Measurements from ENCODE around the gene LAMC1. TPM values are rescaled to one million over a fixed set of nuclear protein-coding genes. Genes with fewer than 3 reads are reported as not detected.

Gene LAMC1
- total and polyA plus RNA-seq, 12 donors: 12.3 to 110 (median 75.9) TPM

DNA sequence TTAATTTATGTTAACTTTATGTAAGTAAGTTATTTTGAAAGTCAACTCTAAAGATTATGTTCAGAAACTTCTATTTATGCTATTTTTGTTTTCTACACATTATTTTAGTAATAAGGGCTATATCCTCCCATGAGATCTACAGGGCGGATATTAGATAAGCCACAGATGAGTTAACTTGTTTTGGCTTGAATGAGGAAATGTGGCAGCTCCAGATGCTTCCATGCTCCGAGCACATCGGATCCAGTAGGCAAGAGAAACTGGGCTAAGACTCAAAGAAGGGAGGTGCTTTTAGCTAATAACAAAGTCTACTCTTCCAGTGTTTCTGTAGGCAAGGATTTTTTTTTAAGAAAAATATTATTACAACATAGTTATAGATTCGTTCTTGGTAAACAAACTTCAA, 20.0 kb upstream of the LAMC1 start:
- no peak for DNase-seq
- Histone ChIP-seq H3K9me3 (replicated peaks in 1 of 3) (no peaks in the 10 kb centered on the region), H3K4me3 (no peak overlapping the region), H3K4me1 (replicated peaks in 1 of 2) (no peaks in the 10 kb centered on the region), H3K27ac (no peak overlapping the region), H3K36me3 (replicated peaks in 1 of 2) (no peaks in the 10 kb centered on the region), H3K27me3 (no peaks in the 10 kb centered on the region)
- WGBS, 4 donors: 47 to 62% (median 57%) methylated on average over 4 of the region's 4 CpGs
- intact Hi-C loops (cut with DNase I): no loop called here
- no peak for TF ChIP-seq POLR2A (IDR thresholded peaks at IDR 0.05)
- TF ChIP-seq, protein P1, sequence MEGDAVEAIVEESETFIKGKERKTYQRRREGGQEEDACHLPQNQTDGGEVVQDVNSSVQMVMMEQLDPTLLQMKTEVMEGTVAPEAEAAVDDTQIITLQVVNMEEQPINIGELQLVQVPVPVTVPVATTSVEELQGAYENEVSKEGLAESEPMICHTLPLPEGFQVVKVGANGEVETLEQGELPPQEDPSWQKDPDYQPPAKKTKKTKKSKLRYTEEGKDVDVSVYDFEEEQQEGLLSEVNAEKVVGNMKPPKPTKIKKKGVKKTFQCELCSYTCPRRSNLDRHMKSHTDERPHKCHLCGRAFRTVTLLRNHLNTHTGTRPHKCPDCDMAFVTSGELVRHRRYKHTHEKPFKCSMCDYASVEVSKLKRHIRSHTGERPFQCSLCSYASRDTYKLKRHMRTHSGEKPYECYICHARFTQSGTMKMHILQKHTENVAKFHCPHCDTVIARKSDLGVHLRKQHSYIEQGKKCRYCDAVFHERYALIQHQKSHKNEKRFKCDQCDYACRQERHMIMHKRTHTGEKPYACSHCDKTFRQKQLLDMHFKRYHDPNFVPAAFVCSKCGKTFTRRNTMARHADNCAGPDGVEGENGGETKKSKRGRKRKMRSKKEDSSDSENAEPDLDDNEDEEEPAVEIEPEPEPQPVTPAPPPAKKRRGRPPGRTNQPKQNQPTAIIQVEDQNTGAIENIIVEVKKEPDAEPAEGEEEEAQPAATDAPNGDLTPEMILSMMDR (IDR thresholded peaks at IDR 0.05): no peak

DNA sequence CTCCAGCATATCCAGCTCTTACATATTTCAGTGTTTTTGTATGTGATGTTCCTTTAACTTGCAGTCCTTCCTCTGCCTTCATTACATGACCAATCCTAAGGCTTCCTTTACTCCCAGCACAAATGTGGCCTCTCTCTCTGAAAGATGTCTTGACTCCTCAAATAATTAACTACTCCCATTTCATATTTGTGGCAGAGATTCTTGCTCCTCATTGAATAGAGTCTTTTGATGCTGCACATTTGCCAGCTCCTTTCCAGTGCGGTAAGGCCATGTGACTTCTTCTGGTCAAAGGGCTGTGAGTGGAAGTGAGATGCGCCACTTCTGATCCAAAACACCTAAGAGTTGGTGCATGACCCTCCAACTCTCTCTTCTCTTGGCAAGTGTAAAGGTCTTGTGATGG, 19.1 kb upstream of the LAMC1 start:
- H3K9me3 ChIP-seq (replicated peaks in 1 of 3): no peaks in the 10 kb centered on the region
- DNase-seq: no peak
- no peak overlapping the region for H3K4me3 ChIP-seq
- no peak overlapping the region for H3K27ac ChIP-seq
- intact Hi-C loops (cut with DNase I): no loop called here
- no peaks in the 10 kb centered on the region for H3K27me3 ChIP-seq
- no peaks in the 10 kb centered on the region for H3K36me3 ChIP-seq (replicated peaks in 1 of 2)
- no peaks in the 10 kb centered on the region for H3K4me1 ChIP-seq (replicated peaks in 1 of 2)
- TF ChIP-seq, protein P1 (IDR thresholded peaks at IDR 0.05): no peak
- no peak for TF ChIP-seq POLR2A (IDR thresholded peaks at IDR 0.05)
- 84 to 100% (median 94%) methylated on average over 2 of the region's 2 CpGs for WGBS, 4 donors

DNA sequence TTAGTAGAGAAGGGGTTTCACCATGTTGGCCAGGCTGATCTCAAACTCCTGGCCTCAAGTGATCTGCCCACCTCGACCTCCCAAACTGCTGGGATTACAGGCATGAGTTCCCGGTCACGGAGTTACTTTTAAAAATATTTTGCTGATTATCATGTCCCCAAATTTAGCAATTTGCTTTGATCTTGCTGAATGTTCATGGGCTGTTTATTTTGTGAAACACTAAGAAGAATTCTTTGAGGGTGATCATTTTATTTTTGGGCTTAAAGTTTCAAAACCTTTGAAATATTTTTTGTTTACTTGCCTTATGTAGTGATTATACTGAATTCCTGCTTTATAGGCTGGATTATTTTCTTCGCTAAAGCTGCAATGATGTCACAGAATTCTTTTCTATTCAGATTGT, 11.4 kb upstream of the LAMC1 start:
- intact Hi-C loops (cut with DNase I): no loop called here
- Histone ChIP-seq H3K4me1 (replicated peaks in 1 of 2) (no peaks in the 10 kb centered on the region), H3K36me3 (replicated peaks in 1 of 2) (no peaks in the 10 kb centered on the region), H3K4me3 (no peak overlapping the region), H3K9me3 (replicated peaks in 1 of 3) (no peaks in the 10 kb centered on the region), H3K27ac (no peak overlapping the region), H3K27me3 (no peaks in the 10 kb centered on the region)
- TF ChIP-seq, protein P1 (IDR thresholded peaks at IDR 0.05): no peak
- no peak for TF ChIP-seq POLR2A (IDR thresholded peaks at IDR 0.05)
- no peak for DNase-seq
- 63 to 78% (median 74%) methylated on average over 4 of the region's 4 CpGs for WGBS, 4 donors

DNA sequence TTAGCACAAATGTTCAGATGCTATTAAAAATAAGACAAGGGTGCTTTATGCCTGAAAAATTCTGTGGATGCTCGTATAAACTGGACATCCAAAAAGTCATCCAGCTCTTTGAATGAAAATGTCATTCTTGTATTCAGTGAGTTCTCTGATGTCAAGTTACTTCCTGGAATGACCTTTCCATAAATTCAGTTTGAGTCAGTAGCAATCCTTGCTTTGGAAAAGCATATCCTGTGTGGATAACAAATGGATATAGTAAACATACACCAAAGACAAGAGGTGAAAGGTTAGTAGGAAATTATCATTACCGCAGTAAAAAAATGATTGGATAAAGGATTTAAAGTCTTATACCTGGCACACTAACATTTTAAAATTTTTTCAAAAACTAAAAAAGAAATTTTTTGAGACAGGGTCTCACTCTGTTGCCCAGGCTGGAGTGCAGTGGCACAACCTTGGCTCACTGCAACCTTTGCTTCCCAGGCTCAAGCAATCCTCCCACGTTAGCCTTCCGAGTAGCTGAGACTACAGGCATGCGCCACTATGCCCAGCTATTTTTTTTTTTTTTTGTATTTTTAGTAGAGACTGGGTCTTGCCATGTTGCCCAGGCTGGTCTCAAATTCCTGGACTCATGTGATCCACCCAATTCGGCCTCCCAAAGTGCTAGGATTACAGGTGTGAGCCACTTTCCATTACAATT, 10.8 kb upstream of the LAMC1 start:
- no peak for TF ChIP-seq POLR2A (IDR thresholded peaks at IDR 0.05)
- TF ChIP-seq, protein P1 (IDR thresholded peaks at IDR 0.05): no peak
- Histone ChIP-seq H3K4me1 (replicated peaks in 1 of 2) (no peaks in the 10 kb centered on the region), H3K27me3 (no peaks in the 10 kb centered on the region), H3K27ac (no peak overlapping the region), H3K4me3 (no peak overlapping the region), H3K9me3 (replicated peaks in 1 of 3) (no peaks in the 10 kb centered on the region), H3K36me3 (replicated peaks in 1 of 2) (no peaks in the 10 kb centered on the region)
- 70 to 77% (median 76%) methylated on average over 6 of the region's 6 CpGs for WGBS, 4 donors
- intact Hi-C loops (cut with DNase I): no loop called here
- DNase-seq: no peak
